Heart left ventricle (tissue), 16 donors: ENCODE measurements around the gene ATP6V0A4. TPM values are rescaled to one million over a fixed set of nuclear protein-coding genes. Genes with fewer than 3 reads are reported as not detected.

Experiments used
- ATAC-seq, 4 donors: fragments of 200-7000 bp; cut with Tn5 transposase; one replicate each; pipeline ENCODE4 v1.9.1; 2020 to 2022; ENCODE audit warnings: moderate library complexity in 4 of 4, mild to moderate bottlenecking in 3 of 4, moderate number of reproducible peaks in 1 of 4
- DNase-seq, 5 donors: peaks; one replicate each; pipeline ENCODE4 v3.0.0-alpha.2; 2020
- H3K27ac ChIP-seq, 12 donors: fragments of 200-600 bp; sonication (generic) in 4 of 12; one replicate each; pipeline versions ENCODE4 v1.5.0 to v1.8.0; 2016 to 2022; ENCODE audit warnings: mild to moderate bottlenecking in 2 of 12
- H3K27me3 ChIP-seq, 9 donors: fragments of 200-600 bp; sonication (generic) in 2 of 9; one replicate each; pipeline versions ENCODE4 v1.5.1 to v1.8.0; 2016 to 2022; ENCODE audit warnings: mild to moderate bottlenecking in 3 of 9
- H3K36me3 ChIP-seq, 9 donors: fragments of 200-600 bp; sonication (generic) in 2 of 9; one replicate each; pipeline versions ENCODE4 v1.5.0 to v1.8.0; 2018 to 2022; ENCODE audit warnings: mild to moderate bottlenecking in 2 of 9
- H3K4me1 ChIP-seq, 12 donors: fragments of 200-600 bp; sonication (generic) in 4 of 12; one replicate each; pipeline versions ENCODE4 v1.5.0 to v1.8.0; 2016 to 2022; ENCODE audit warnings: mild to moderate bottlenecking in 3 of 12
- H3K4me3 ChIP-seq, 12 donors: fragments of 200-600 bp; sonication (generic) in 4 of 12; one replicate each; pipeline versions ENCODE4 v1.5.0 to v1.8.0; 2017 to 2022; ENCODE audit warnings: mild to moderate bottlenecking in 9 of 12, moderate library complexity in 4 of 12
- H3K9me3 ChIP-seq, 12 donors: fragments of 200-600 bp; sonication (generic) in 4 of 12; one replicate each; pipeline versions ENCODE4 v1.5.0 to v1.8.0; 2016 to 2022; ENCODE audit warnings: mild to moderate bottlenecking in 1 of 12
- POLR2A ChIP-seq, 2 donors: fragments of 450-650 bp; IDR thresholded peaks; one replicate each; pipeline ENCODE4 v1.6.1; 2017; ENCODE audit warnings: antibody characterized with exemption in 2 of 2, mild to moderate bottlenecking in 2 of 2, moderate library complexity in 2 of 2
- WGBS, 4 donors: extraction: QIAGEN DNeasy Blood & Tissue Kit in 2 of 4; methylation state at CpG; one replicate each; pipeline versions ENCODE4 v1.1.5 to v1.1.7; 2013 to 2018; 5-methylcytosine and 5-hydroxymethylcytosine counted together
- intact Hi-C, 10 donors: fragments of 100-400 bp; cut with DNase I; formaldehyde crosslinking; loops; one replicate each; pipeline versions ENCODE4 v1.11.1 to v1.14.2; 2022
- polyA plus RNA-seq, 2 donors: library from polyadenylated mRNA; stranded (reverse); fragments of 200-250 nt; gene quantifications; one replicate each; pipeline ENCODE4 v1.2.3, GENCODE V29; 2013
- total RNA-seq, 9 donors: library from RNA; depleted of rRNA in 2 of 9; stranded (reverse); fragments of >200 nt in 2 of 9; fragmentation: NEBNext Ultra II Directional in 3 of 9; extraction: Animal tissue kit (Norgen Biotek cat#: 25700) in 3 of 9; gene quantifications; one replicate each; pipeline versions ENCODE4 v1.1.0 to v1.2.4, GENCODE V29; 2016 to 2023
- TF ChIP-seq, protein P1 (sequence below), 12 donors: fragments of 200-600 bp; sonication (generic) in 4 of 12; IDR thresholded peaks; one replicate each; pipeline versions ENCODE4 v1.5.0 to v1.8.0; 2018 to 2022; ENCODE audit warnings: antibody characterized with exemption in 12 of 12, mild to moderate bottlenecking in 5 of 12
- donor health status: ischemic (EF 13 %, LVEDD 7.1; RV severe dilation, severe dysfunction).
- donor health status: healthy with polysubstance abuse.
- donor health status: DM: no; HTN: yes; CAD: no.
- donor health status: DM: no; HTN: no; CAD: no.
- donor health status: ischemic (EF 25% LVEDD 6.9; RV normal size, moderate dysfunction).
- donor health status: ischemic (EF 25% LVEDD 5.7; RV mildly dilated, moderate dysfunction).
- donor health status: healthy.
- donor health status: DM: yes; HTN: yes; CAD: no.
- donor health status: ischemic (EF 35%, LVEDD 5.7; RV mildly dilated, moderate dysfunction).
- donor health status: nonischemic (EF 11% LVEDD 7.7; RV severe dilation, severe dysfunction).
- donor health status: DM: yes; HTN: yes; CAD: no.
- donor health status: PGD.
- donor health status: ischemic (EF 29% LVEDD 5.4; RV normal size, mild dysfunction).
- donor health status: nonischemic (EF 23%, LVEDD 6.1; RV moderate dilation, normal function).

Gene ATP6V0A4
- total and polyA plus RNA-seq, 11 donors = not detected

DNA sequence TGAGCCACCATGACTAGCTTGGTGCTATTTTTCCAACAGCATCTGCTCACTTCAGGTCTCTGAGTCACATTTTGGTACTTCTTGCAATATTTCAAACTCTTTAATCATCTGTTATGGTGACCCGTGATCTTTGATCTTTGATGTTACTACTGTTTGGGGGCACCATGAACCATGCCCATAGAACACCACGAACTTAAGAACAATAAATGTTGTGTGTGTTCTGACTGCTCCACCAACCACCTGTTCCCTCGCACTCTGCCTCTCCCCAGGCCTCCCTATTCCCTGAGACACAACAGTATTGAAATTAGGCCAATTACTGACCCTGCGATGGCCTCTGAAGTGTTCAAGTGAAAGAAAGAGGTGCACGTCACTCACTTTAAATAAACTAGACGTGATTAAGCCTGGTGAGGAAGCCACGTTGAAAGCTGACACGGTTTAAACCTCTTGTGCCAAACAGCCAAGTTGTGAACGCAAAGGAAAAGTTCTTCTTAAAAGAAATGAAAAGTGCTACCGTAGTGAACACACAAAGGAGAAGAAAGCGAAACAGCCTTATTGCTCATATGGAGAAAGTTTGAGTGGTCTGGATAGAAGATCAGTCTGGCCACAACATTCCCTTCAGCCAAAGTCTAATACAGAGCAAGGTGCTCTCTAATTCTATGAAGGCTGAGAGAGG, 27.2 kb upstream of the ATP6V0A4 start:
- 88 to 93% (median 93%) methylated on average over 11 of the region's 11 CpGs for WGBS, 4 donors

DNA sequence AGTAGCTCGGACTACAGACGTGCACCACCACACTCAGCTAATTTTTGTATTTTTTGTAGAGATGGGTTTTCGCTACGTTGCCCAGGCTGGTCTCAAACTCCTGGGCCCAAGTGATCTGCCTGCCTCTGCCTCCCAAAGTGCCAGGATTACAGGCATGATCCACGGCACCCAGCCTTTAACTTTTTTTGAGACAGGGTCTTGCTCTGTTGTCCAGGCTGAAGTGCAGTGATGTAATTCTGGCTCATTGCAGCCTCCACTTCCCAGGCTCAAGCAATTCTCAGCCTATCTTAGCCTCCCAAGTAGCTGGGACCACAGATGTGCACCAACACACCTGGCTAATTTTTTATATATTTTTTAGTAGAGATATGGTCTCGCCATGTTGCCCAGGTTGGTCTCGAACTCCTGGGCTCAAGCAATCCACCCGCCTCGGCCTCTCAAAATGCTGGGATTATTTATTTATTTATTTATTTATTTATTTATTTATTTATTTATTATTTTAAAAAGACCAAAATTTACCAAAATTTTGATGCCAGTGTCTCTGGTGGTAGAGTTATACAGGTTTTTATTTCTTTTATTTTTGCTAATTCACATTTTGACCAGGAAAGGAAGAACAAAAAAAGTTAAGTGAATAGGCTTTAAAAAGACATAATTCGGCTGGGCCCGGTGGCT, 25.0 kb upstream of the ATP6V0A4 start:
- ATAC-seq (no peak), DNase-seq (no peak)
- peaks cover 0 to 5% (median 0%) of the 10 kb centered on the region in 12 donors for H3K9me3 ChIP-seq
- TF ChIP-seq, protein P1, sequence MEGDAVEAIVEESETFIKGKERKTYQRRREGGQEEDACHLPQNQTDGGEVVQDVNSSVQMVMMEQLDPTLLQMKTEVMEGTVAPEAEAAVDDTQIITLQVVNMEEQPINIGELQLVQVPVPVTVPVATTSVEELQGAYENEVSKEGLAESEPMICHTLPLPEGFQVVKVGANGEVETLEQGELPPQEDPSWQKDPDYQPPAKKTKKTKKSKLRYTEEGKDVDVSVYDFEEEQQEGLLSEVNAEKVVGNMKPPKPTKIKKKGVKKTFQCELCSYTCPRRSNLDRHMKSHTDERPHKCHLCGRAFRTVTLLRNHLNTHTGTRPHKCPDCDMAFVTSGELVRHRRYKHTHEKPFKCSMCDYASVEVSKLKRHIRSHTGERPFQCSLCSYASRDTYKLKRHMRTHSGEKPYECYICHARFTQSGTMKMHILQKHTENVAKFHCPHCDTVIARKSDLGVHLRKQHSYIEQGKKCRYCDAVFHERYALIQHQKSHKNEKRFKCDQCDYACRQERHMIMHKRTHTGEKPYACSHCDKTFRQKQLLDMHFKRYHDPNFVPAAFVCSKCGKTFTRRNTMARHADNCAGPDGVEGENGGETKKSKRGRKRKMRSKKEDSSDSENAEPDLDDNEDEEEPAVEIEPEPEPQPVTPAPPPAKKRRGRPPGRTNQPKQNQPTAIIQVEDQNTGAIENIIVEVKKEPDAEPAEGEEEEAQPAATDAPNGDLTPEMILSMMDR (IDR thresholded peaks at IDR 0.05) = no peak
- TF ChIP-seq POLR2A (IDR thresholded peaks at IDR 0.05) = no peak
- H3K4me1 ChIP-seq = no peaks in the 10 kb centered on the region
- no peak overlapping the region for H3K4me3 ChIP-seq
- no peaks in the 10 kb centered on the region for H3K36me3 ChIP-seq
- 90 to 96% (median 93%) methylated on average over 11 of the region's 11 CpGs for WGBS, 4 donors
- H3K27ac ChIP-seq = no peak overlapping the region
- intact Hi-C loops = no loop called here
- H3K27me3 ChIP-seq = no peaks in the 10 kb centered on the region

More for the DNA sequence above, 27.2 kb upstream of the ATP6V0A4 start:
- DNase-seq (no peak), ATAC-seq (no peak)
- Histone ChIP-seq H3K27me3 (no peaks in the 10 kb centered on the region), H3K4me3 (no peak overlapping the region), H3K27ac (no peak overlapping the region), H3K9me3 (peaks cover 0 to 5% (median 0%) of the 10 kb centered on the region in 12 donors), H3K36me3 (no peaks in the 10 kb centered on the region), H3K4me1 (no peaks in the 10 kb centered on the region)
- intact Hi-C loops = no loop called here
- no peak for TF ChIP-seq POLR2A (IDR thresholded peaks at IDR 0.05)
- TF ChIP-seq, protein P1 (IDR thresholded peaks at IDR 0.05) = no peak

DNA sequence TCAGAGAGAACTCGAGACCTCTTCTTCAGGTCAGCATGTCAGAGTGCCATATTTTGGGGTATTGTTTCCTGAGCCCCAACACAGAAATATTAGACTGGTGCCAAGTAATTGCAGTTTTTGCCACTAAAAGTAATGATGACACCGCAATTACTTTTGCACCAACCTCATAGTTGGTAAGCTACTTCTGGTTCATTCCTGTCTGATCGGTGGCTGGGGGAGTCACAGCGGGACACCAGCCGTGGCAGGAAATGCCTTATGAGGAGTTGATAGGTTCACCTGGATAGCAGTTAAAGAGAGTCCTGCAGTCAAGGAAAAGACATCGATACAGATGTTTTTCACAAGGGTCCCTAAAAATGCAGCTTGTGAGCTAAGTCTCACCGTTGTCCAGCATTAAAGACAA, 23.9 kb upstream of the ATP6V0A4 start:
- no peak for ATAC-seq
- 80 to 90% (median 89%) methylated on average over 7 of the region's 7 CpGs for WGBS, 4 donors

DNA sequence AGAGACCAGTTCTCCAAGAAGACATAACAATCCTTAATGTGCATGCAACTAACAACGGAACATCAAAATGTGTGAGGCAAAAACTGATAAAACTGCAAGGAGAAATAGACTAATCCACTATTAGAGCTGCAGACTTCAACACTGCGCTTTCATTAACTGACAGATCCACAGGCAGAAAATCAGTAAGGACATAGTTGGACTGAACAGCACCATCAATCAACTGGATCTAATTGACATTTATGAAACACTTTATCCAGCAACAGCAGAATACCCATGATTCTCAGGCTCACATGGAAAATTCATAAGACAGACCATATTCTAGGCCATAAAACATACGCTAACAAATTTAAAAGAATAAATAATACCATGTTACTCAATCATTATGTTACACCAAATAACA, 21.6 kb upstream of the ATP6V0A4 start:
- intact Hi-C loops = no loop called here
- Histone ChIP-seq H3K27me3 (no peaks in the 10 kb centered on the region), H3K4me1 (no peaks in the 10 kb centered on the region), H3K36me3 (no peaks in the 10 kb centered on the region), H3K27ac (no peak overlapping the region), H3K9me3 (no peaks in the 10 kb centered on the region), H3K4me3 (no peak overlapping the region)
- ATAC-seq = no peak
- TF ChIP-seq, protein P1 (IDR thresholded peaks at IDR 0.05) = no peak
- TF ChIP-seq POLR2A (IDR thresholded peaks at IDR 0.05) = no peak
- DNase-seq = no peak
- WGBS, 4 donors = 75 to 93% (median 84%) methylated on average over 3 of the region's 3 CpGs

More for the DNA sequence above, 23.9 kb upstream of the ATP6V0A4 start:
- no peaks in the 10 kb centered on the region for H3K4me1 ChIP-seq
- DNase-seq = no peak
- no peaks in the 10 kb centered on the region for H3K36me3 ChIP-seq
- H3K27me3 ChIP-seq = no peaks in the 10 kb centered on the region
- H3K9me3 ChIP-seq = peaks cover 0 to 5% (median 0%) of the 10 kb centered on the region in 12 donors
- TF ChIP-seq POLR2A (IDR thresholded peaks at IDR 0.05) = no peak
- TF ChIP-seq, protein P1 (IDR thresholded peaks at IDR 0.05) = no peak
- intact Hi-C loops = no loop called here
- no peak overlapping the region for H3K4me3 ChIP-seq
- no peak overlapping the region for H3K27ac ChIP-seq
